WTC11 (cell line): ENCODE results near the gene PDLIM1.

ENCODE experiments used
- CREB1 ChIP-seq: sonication (generic); formaldehyde crosslinking; IDR thresholded peaks from 2 replicates; pipeline ENCODE4 v1.8.0; 2023; ENCODE audit warnings: mild to moderate bottlenecking, missing genetic modification reagents
- ZNF121 ChIP-seq: sonication (generic); formaldehyde crosslinking; IDR thresholded peaks from 2 replicates; pipeline ENCODE4 v1.8.0; 2023; ENCODE audit warnings: missing genetic modification reagents
- TF ChIP-seq, protein P1 (sequence below): fragments of 200-600 bp; IDR thresholded peaks from 2 replicates; pipeline ENCODE4 v1.8.0; 2022; ENCODE audit warnings: antibody characterized with exemption
- TF ChIP-seq, protein P2 (sequence below): sonication (generic); formaldehyde crosslinking; IDR thresholded peaks from 2 replicates; pipeline ENCODE4 v1.8.1; 2023; ENCODE audit warnings: mild to moderate bottlenecking, missing genetic modification reagents, moderate library complexity
- TF ChIP-seq, protein P3 (sequence below): sonication (generic); formaldehyde crosslinking; conservative IDR thresholded peaks from 2 replicates; pipeline ENCODE4 v1.8.1; 2022; ENCODE audit warnings: mild to moderate bottlenecking, missing genetic modification reagents
- TF ChIP-seq, protein P4 (sequence below): sonication (generic); formaldehyde crosslinking; IDR thresholded peaks from 2 replicates; pipeline ENCODE4 v1.8.1; 2022; ENCODE audit warnings: low read depth, missing genetic modification reagents, borderline replicate concordance
- TF ChIP-seq, protein P5 (sequence below): fragments of 250-450 bp; sonication (Bioruptor Pico); conservative IDR thresholded peaks from 2 replicates; pipeline ENCODE4 v1.9.0; 2021; ENCODE audit warnings: mild to moderate bottlenecking

DNA sequence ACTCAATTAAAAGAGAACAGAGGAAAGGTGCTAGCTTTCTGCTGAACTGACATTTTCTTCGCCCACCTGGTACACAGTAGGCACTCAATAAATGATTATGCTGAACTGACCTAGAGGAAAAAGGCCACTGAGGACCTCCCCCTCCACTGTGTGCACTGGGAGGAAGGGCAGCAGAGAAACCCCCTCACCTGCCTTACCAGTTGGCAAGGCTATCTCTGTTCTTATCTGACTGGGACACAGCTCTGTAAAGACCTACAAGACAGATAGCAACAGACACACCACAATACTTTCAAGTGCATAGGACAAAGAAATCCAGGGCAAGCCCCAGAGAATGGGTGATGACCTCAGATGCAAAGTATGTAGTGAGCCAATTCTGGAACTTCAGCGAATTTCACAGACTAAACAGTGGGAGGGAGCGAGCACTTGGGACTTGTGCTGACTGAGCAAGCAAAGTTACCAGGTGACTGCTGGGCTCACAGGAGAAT lies 30.4 kb downstream of the PDLIM1 start:
- TF ChIP-seq, protein P1, sequence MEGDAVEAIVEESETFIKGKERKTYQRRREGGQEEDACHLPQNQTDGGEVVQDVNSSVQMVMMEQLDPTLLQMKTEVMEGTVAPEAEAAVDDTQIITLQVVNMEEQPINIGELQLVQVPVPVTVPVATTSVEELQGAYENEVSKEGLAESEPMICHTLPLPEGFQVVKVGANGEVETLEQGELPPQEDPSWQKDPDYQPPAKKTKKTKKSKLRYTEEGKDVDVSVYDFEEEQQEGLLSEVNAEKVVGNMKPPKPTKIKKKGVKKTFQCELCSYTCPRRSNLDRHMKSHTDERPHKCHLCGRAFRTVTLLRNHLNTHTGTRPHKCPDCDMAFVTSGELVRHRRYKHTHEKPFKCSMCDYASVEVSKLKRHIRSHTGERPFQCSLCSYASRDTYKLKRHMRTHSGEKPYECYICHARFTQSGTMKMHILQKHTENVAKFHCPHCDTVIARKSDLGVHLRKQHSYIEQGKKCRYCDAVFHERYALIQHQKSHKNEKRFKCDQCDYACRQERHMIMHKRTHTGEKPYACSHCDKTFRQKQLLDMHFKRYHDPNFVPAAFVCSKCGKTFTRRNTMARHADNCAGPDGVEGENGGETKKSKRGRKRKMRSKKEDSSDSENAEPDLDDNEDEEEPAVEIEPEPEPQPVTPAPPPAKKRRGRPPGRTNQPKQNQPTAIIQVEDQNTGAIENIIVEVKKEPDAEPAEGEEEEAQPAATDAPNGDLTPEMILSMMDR = no peak
- TF ChIP-seq, protein P2, sequence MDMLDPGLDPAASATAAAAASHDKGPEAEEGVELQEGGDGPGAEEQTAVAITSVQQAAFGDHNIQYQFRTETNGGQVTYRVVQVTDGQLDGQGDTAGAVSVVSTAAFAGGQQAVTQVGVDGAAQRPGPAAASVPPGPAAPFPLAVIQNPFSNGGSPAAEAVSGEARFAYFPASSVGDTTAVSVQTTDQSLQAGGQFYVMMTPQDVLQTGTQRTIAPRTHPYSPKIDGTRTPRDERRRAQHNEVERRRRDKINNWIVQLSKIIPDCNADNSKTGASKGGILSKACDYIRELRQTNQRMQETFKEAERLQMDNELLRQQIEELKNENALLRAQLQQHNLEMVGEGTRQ (CRISPR knock-in tag) = no peak
- TF ChIP-seq, protein P3, sequence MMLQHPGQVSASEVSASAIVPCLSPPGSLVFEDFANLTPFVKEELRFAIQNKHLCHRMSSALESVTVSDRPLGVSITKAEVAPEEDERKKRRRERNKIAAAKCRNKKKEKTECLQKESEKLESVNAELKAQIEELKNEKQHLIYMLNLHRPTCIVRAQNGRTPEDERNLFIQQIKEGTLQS = no peak
- TF ChIP-seq, protein P4, sequence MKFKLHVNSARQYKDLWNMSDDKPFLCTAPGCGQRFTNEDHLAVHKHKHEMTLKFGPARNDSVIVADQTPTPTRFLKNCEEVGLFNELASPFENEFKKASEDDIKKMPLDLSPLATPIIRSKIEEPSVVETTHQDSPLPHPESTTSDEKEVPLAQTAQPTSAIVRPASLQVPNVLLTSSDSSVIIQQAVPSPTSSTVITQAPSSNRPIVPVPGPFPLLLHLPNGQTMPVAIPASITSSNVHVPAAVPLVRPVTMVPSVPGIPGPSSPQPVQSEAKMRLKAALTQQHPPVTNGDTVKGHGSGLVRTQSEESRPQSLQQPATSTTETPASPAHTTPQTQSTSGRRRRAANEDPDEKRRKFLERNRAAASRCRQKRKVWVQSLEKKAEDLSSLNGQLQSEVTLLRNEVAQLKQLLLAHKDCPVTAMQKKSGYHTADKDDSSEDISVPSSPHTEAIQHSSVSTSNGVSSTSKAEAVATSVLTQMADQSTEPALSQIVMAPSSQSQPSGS = no peak
- no peak for TF ChIP-seq ZNF121 (CRISPR knock-in tag)
- no peak for TF ChIP-seq CREB1
- TF ChIP-seq, protein P5, sequence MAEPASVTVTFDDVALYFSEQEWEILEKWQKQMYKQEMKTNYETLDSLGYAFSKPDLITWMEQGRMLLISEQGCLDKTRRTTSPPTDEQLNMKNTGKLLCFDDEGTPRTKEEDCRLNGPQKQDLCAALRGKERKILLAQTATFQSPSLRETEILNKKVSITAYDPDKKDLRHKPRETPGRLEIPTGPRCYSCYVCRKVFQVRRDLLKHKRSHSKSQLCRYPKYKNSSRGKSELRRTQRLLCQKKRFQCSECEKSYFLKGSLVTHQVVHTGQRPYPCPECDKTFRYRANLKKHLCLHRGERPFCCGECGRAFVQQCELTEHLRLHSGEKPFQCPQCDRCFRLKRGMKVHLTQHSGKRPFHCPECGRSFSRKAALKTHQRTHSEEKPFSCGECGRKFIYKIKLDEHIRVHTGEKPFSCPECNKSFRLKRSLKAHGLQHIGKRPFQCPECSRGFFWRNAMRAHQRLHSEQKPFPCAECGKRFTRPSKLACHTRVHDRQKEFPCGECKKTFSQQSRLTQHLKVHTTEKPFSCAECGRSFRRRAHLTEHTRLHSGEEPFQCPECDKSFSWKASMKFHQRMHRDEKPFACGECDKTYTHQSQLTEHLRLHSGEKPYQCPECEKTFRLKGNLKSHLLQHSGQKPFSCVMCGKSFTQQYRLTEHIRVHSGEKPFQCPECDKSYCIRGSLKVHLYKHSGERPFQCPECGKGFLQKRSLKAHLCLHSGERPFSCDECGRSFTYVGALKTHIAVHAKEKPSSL = no peak
